WTC11 (cell line): ENCODE measurements around the gene NECTIN1. TPM values are rescaled to one million over a fixed set of nuclear protein-coding genes. Genes with fewer than 3 reads are reported as not detected.

ENCODE experiments used
- ATAC-seq: fragments of 200-7000 bp; cut with Tn5 transposase; 2 replicates; pipeline ENCODE4 v1.10.0; 2021; ENCODE audit warnings: mild to moderate bottlenecking, moderate library complexity
- CTCF ChIA-PET: fragments of 300-600 bp; sonication (Branson Sonifier 250); formaldehyde crosslinking; loops from one replicate; lab custom pipeline; 2021; ENCODE audit warnings: antibody characterized with exemption; lab: Charles Lee
- POLR2A ChIA-PET: fragments of 350-600 bp; sonication (Branson Sonifier 250); formaldehyde crosslinking; loops from one replicate; lab custom pipeline; 2021; ENCODE audit warnings: antibody characterized with exemption; lab: Charles Lee
- DNase-seq: peaks from one replicate; pipeline ENCODE4 v3.0.0; 2021; ENCODE audit warnings: low spot score
- H3K27ac Mint-ChIP-seq: 2 replicates; pipeline ENCODE4 v1.8.0; 2021; ENCODE audit warnings: mixed read lengths
- H3K27me3 Mint-ChIP-seq: 2 replicates; pipeline ENCODE4 v1.8.0; 2021; ENCODE audit warnings: low read depth, mild to moderate bottlenecking, moderate library complexity, mixed read lengths
- H3K36me3 Mint-ChIP-seq: 2 replicates; pipeline ENCODE4 v1.8.0; 2021; ENCODE audit warnings: mixed read lengths
- H3K4me1 Mint-ChIP-seq: 2 replicates; pipeline ENCODE4 v1.8.0; 2022; ENCODE audit warnings: mixed read lengths
- H3K4me3 Mint-ChIP-seq: 2 replicates; pipeline ENCODE4 v1.8.0; 2021; ENCODE audit warnings: mild to moderate bottlenecking, moderate library complexity, mixed read lengths
- H3K9me3 Mint-ChIP-seq: 2 replicates; pipeline ENCODE4 v1.8.0; 2021; ENCODE audit warnings: mixed read lengths
- ATF6 ChIP-seq: sonication (generic); formaldehyde crosslinking; IDR thresholded peaks from 2 replicates; pipeline ENCODE4 v1.8.1; 2023; ENCODE audit warnings: mild to moderate bottlenecking, missing genetic modification reagents
- CBFB ChIP-seq: sonication (generic); formaldehyde crosslinking; IDR thresholded peaks from 2 replicates; pipeline ENCODE4 v1.8.1; 2022; ENCODE audit warnings: mild to moderate bottlenecking, low read depth, missing genetic modification reagents
- E2F4 ChIP-seq: sonication (generic); formaldehyde crosslinking; IDR thresholded peaks from 2 replicates; pipeline ENCODE4 v1.8.1; 2022; ENCODE audit warnings: low read depth, mild to moderate bottlenecking, moderate library complexity, missing genetic modification reagents, borderline replicate concordance
- ETV6 ChIP-seq: sonication (generic); formaldehyde crosslinking; IDR thresholded peaks from 2 replicates; pipeline ENCODE4 v1.8.1; 2022; ENCODE audit warnings: mild to moderate bottlenecking, missing genetic modification reagents
- FOXP1 ChIP-seq: sonication (generic); formaldehyde crosslinking; IDR thresholded peaks from 2 replicates; pipeline ENCODE4 v1.8.0; 2022; ENCODE audit warnings: missing genetic modification reagents, mild to moderate bottlenecking, moderate library complexity, borderline replicate concordance
- GABPB1 ChIP-seq: sonication (generic); formaldehyde crosslinking; IDR thresholded peaks from 2 replicates; pipeline ENCODE4 v1.8.1; 2023; ENCODE audit warnings: mild to moderate bottlenecking, missing genetic modification reagents
- JUN ChIP-seq: sonication (generic); formaldehyde crosslinking; IDR thresholded peaks from 2 replicates; pipeline ENCODE4 v1.8.0; 2023; ENCODE audit warnings: mild to moderate bottlenecking, missing genetic modification reagents
- NR1H2 ChIP-seq: sonication (generic); formaldehyde crosslinking; IDR thresholded peaks from 2 replicates; pipeline ENCODE4 v1.9.0; 2021; ENCODE audit warnings: mild to moderate bottlenecking, moderate library complexity, missing genetic modification reagents
- PRRX2 ChIP-seq: fragments of 250-450 bp; sonication (Bioruptor Pico); IDR thresholded peaks from 2 replicates; pipeline ENCODE4 v1.8.0; 2021; ENCODE audit warnings: mild to moderate bottlenecking
- RELA ChIP-seq: sonication (generic); formaldehyde crosslinking; IDR thresholded peaks from 2 replicates; pipeline ENCODE4 v1.8.1; 2022; ENCODE audit warnings: missing genetic modification reagents, mild to moderate bottlenecking, borderline replicate concordance
- SP1 ChIP-seq: sonication (generic); formaldehyde crosslinking; conservative IDR thresholded peaks from 2 replicates; pipeline ENCODE4 v1.8.1; 2022; ENCODE audit warnings: missing genetic modification reagents
- STAT6 ChIP-seq: sonication (generic); formaldehyde crosslinking; conservative IDR thresholded peaks from 2 replicates; pipeline ENCODE4 v1.8.1; 2023; ENCODE audit warnings: mild to moderate bottlenecking, low read depth, missing genetic modification reagents, moderate library complexity
- TCF7 ChIP-seq: sonication (generic); formaldehyde crosslinking; IDR thresholded peaks from 2 replicates; pipeline ENCODE4 v1.8.0; 2022; ENCODE audit warnings: mild to moderate bottlenecking, low read depth, missing genetic modification reagents, moderate library complexity
- TP53 ChIP-seq: sonication (generic); formaldehyde crosslinking; IDR thresholded peaks from 2 replicates; pipeline ENCODE4 v1.8.1; 2023; ENCODE audit warnings: mild to moderate bottlenecking, missing genetic modification reagents
- USF1 ChIP-seq: sonication (generic); formaldehyde crosslinking; IDR thresholded peaks from 2 replicates; pipeline ENCODE4 v1.8.0; 2022; ENCODE audit warnings: mild to moderate bottlenecking, missing genetic modification reagents
- ZBTB21 ChIP-seq: sonication (generic); formaldehyde crosslinking; IDR thresholded peaks from 2 replicates; pipeline ENCODE4 v1.8.1; 2023; ENCODE audit warnings: mild to moderate bottlenecking, missing genetic modification reagents, borderline replicate concordance
- ZNF121 ChIP-seq: sonication (generic); formaldehyde crosslinking; IDR thresholded peaks from 2 replicates; pipeline ENCODE4 v1.8.0; 2023; ENCODE audit warnings: missing genetic modification reagents
- ZNF281 ChIP-seq: sonication (generic); formaldehyde crosslinking; IDR thresholded peaks from 2 replicates; pipeline ENCODE4 v1.8.0; 2023; ENCODE audit warnings: mild to moderate bottlenecking, missing genetic modification reagents
- ZNF396 ChIP-seq: fragments of 250-450 bp; sonication (Bioruptor Pico); IDR thresholded peaks from 2 replicates; pipeline ENCODE4 v1.8.0; 2021; ENCODE audit warnings: mild to moderate bottlenecking, moderate library complexity, borderline replicate concordance
- ZNF423 ChIP-seq: fragments of 250-450 bp; sonication (Bioruptor Pico); IDR thresholded peaks from 2 replicates; pipeline ENCODE4 v2.1.2; 2022; ENCODE audit warnings: mild to moderate bottlenecking, moderate library complexity
- total RNA-seq: library from RNA; stranded (reverse); gene quantifications from 3 replicates; pipeline ENCODE4 v1.2.3, GENCODE V29; 2021

The NECTIN1 gene
- total RNA-seq, 1 experiment from 2014 or later = 86.2 TPM

- Mint-ChIP-seq H3K27me3 (peaks cover 2% of the 10 kb centered on the region), H3K27ac (peak overlapping the region; percentile 53; the same call in 1 of the 2 replicates), H3K4me1 (peaks cover 33% of the 10 kb centered on the region), H3K4me3 (no peak overlapping the region), H3K9me3 (peaks cover 4% of the 10 kb centered on the region; the same call in 1 of the 2 replicates), H3K36me3 (peaks cover 4% of the 10 kb centered on the region; the same call in 1 of the 2 replicates)
- POLR2A ChIA-PET = interaction anchor here (0.6 kb wide), 1 partner anchor 33 kb away, joined by 4 read pairs; no protein-coding TSS in a partner anchor
- TF ChIP-seq TCF7 (CRISPR knock-in tag) (no peak), STAT6 (no peak), ATF6 (CRISPR knock-in tag) (no peak), PRRX2 (CRISPR knock-in tag) (no peak), ZNF396 (CRISPR knock-in tag) (no peak), ZNF121 (CRISPR knock-in tag) (no peak), NR1H2 (CRISPR knock-in tag) (no peak), E2F4 (CRISPR knock-in tag) (no peak), TP53 (no peak), FOXP1 (CRISPR knock-in tag) (no peak), RELA (CRISPR knock-in tag) (no peak), USF1 (CRISPR knock-in tag) (no peak), CBFB (no peak), GABPB1 (no peak), SP1 (CRISPR knock-in tag) (no peak), ZNF281 (CRISPR knock-in tag) (no peak), ETV6 (CRISPR knock-in tag) (no peak), JUN (CRISPR knock-in tag) (no peak), ZNF423 (no peak), ZBTB21 (CRISPR knock-in tag) (no peak)
- ATAC-seq = no peak
- DNase-seq = no peak
- CTCF ChIA-PET = interaction anchor here (1.1 to 4.4 kb wide), 6 partner anchors 9 to 79 kb away, joined by 3 to 21 read pairs (median 4); partner anchors contain the start of gene NECTIN1
Observed at GRCh38 chr11:119650251-119650650, 78.7 kb downstream of the NECTIN1 start.
